Measurements from ENCODE around the gene MAN1C1. TPM values are rescaled to one million over a fixed set of nuclear protein-coding genes. Genes with fewer than 3 reads are reported as not detected.

Gene MAN1C1
- total and polyA plus RNA-seq, 9 of the 15 experiments (the other 6 are each of a cell fraction or from before 2014, with no cell fraction given), result 0.04 to 0.44 (median 0.10) TPM; not detected in 3

DNA sequence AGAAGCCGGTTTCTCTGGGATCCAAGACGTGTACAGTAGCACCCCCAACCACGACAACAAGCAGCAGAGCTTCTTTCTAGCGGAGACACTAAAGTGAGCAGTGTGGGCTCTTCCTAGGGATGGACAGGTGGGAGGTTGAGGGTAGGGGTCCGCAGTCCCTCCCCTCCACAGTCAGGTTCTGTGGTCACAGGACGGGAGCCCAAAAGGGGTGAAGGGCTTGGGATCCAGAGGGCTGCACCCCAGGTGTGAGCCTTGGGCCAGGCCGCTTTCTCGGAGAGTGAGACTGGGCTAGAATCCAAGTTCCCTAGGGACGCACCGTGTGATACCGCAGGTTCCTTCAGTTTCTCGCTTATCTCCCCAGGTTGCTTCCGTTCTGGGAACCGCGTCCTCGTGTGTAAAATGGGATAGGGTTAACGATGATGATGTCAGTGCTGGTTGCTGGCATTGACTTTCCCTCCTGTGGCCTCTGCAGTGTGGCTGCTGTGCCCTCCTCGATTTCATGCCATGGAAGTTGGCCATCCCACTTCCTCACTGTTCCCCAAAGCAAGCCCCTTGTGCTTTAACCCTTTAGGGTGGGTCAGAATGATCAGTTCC is 166.1 kb downstream of the MAN1C1 start (continued):
- TF ChIP-seq DMBX1 (CRISPR knock-in tag; IDR thresholded peaks at IDR 0.05; ENCODE audit: borderline replicate concordance) (peak; percentile 81), HNRNPH1 (optimal IDR thresholded peaks at IDR 0.05; ENCODE audit: low read depth, low read length) (no peak), SIRT6 (IDR thresholded peaks at IDR 0.05; ENCODE audit: low read depth, low read length) (no peak), BHLHE40 (IDR thresholded peaks at IDR 0.05; ENCODE audit: low read length) (peak; percentile 34; the same call in 1 of the 2 replicates), ZNF3 (CRISPR knock-in tag; IDR thresholded peaks at IDR 0.05) (no peak), GTF2E2 (tag; IDR thresholded peaks at IDR 0.05) (no peak), SREBF2 (CRISPR knock-in tag; IDR thresholded peaks at IDR 0.05) (no peak), POU5F1 (IDR thresholded peaks at IDR 0.05; ENCODE audit: borderline replicate concordance, low read depth, low read length, partially characterized antibody) (no peak), BRD9 (IDR thresholded peaks at IDR 0.05; ENCODE audit: low read depth, partially characterized antibody) (no peak), RBM34 (IDR thresholded peaks at IDR 0.05; ENCODE audit: borderline replicate concordance, insufficient read depth, low read length) (no peak), KHSRP (IDR thresholded peaks at IDR 0.05) (no peak), ZNF212 (CRISPR knock-in tag; IDR thresholded peaks at IDR 0.05) (no peak), PHF20 (IDR thresholded peaks at IDR 0.05; ENCODE audit: partially characterized antibody) (no peak), TAF7 (tag; IDR thresholded peaks at IDR 0.05) (no peak), NUFIP1 (IDR thresholded peaks at IDR 0.05; ENCODE audit: partially characterized antibody) (no peak), RBM39 (optimal IDR thresholded peaks at IDR 0.05; ENCODE audit: low read depth, low read length) (no peak), ZNF551 (CRISPR knock-in tag; IDR thresholded peaks at IDR 0.05) (no peak), ETV5 (CRISPR knock-in tag; IDR thresholded peaks at IDR 0.05; ENCODE audit: low read depth) (peak; percentile 99), JUN (IDR thresholded peaks at IDR 0.05; ENCODE audit: borderline replicate concordance, low read depth, low read length) (peak; percentile 78; the same call in 1 of the 2 replicates), JUN (CRISPR knock-in tag; IDR thresholded peaks at IDR 0.05; ENCODE audit: borderline replicate concordance) (peak; percentile 94), MXI1 (IDR thresholded peaks at IDR 0.05; ENCODE audit: low read depth, low read length) (no peak), ZNF436 (CRISPR knock-in tag; IDR thresholded peaks at IDR 0.05) (no peak), ZNF57 (CRISPR knock-in tag; IDR thresholded peaks at IDR 0.05) (no peak), HDAC1 (IDR thresholded peaks at IDR 0.05) (peak in 1 of 2 experiments; percentile 51; a peak in 1 of 4 replicates)
- TF ChIP-seq, protein P1, sequence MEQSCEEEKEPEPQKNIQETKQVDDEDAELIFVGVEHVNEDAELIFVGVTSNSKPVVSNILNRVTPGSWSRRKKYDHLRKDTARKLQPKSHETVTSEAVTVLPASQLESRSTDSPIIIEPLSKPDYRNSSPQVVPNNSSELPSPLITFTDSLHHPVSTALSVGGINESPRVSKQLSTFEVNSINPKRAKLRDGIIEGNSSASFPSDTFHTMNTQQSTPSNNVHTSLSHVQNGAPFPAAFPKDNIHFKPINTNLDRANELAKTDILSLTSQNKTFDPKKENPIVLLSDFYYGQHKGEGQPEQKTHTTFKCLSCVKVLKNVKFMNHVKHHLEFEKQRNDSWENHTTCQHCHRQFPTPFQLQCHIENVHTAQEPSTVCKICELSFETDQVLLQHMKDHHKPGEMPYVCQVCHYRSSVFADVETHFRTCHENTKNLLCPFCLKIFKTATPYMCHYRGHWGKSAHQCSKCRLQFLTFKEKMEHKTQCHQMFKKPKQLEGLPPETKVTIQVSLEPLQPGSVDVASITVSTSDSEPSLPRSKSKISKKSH (CRISPR knock-in tag; IDR thresholded peaks at IDR 0.05), result no peak
- TF ChIP-seq, protein P2, sequence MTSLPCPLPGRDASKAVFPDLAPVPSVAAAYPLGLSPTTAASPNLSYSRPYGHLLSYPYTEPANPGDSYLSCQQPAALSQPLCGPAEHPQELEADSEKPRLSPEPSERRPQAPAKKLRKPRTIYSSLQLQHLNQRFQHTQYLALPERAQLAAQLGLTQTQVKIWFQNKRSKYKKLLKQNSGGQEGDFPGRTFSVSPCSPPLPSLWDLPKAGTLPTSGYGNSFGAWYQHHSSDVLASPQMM (CRISPR knock-in tag; IDR thresholded peaks at IDR 0.05), result no peak
- TF ChIP-seq, protein P3, sequence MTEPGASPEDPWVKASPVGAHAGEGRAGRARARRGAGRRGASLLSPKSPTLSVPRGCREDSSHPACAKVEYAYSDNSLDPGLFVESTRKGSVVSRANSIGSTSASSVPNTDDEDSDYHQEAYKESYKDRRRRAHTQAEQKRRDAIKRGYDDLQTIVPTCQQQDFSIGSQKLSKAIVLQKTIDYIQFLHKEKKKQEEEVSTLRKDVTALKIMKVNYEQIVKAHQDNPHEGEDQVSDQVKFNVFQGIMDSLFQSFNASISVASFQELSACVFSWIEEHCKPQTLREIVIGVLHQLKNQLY (CRISPR knock-in tag; conservative IDR thresholded peaks at IDR 0.05), result no peak
- TF ChIP-seq, protein P4, sequence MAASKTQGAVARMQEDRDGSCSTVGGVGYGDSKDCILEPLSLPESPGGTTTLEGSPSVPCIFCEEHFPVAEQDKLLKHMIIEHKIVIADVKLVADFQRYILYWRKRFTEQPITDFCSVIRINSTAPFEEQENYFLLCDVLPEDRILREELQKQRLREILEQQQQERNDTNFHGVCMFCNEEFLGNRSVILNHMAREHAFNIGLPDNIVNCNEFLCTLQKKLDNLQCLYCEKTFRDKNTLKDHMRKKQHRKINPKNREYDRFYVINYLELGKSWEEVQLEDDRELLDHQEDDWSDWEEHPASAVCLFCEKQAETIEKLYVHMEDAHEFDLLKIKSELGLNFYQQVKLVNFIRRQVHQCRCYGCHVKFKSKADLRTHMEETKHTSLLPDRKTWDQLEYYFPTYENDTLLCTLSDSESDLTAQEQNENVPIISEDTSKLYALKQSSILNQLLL (CRISPR knock-in tag; IDR thresholded peaks at IDR 0.05; ENCODE audit: borderline replicate concordance), result no peak
